ENCODE results near the gene TAF6L. TPM values are rescaled to one million over a fixed set of nuclear protein-coding genes. Genes with fewer than 3 reads are reported as not detected.

TAF6L gene
- polyA plus RNA-seq, 1 donor (not counting 4 experiments of a cell fraction or from before 2014, with no cell fraction given), result 14.7 TPM

DNA sequence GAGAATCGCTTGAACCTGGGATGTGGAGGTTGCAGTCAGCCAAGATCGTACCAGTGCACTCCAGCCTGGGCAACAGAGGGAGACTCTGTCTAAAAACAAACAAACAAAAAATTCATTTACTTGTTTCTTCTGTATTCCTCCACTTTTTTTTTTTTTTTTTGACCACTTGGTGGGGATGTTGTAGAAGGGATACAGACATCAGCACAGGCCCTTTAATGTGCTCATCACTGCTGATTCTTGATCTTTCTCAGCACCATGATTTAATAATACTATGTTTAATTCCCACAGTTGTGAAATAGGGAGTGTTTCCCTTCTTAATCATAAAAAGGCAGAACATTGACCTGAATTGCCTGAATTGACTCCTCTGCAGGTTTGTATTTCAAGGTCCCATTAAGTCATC lies 38.4 kb upstream of the TAF6L start:
- Histone ChIP-seq H3K27me3 (ENCODE audit: control insufficient read depth, extremely low read depth, insufficient read depth, low read length) (no peaks in the 10 kb centered on the region), H3K9me1 (ENCODE audit: control insufficient read depth, extremely low read depth, insufficient read depth, low read length) (no peaks in the 10 kb centered on the region), H3K4me1 (ENCODE audit: control insufficient read depth, extremely low read depth, insufficient read depth, low read length) (peaks cover 14% of the 10 kb centered on the region), H3K79me2 (ENCODE audit: control insufficient read depth, insufficient read depth, low read length) (peaks cover 38% of the 10 kb centered on the region), H3K4me2 (ENCODE audit: control insufficient read depth, extremely low read depth, insufficient read depth, low read depth, low read length) (no peak overlapping the region), H3K27ac (ENCODE audit: control insufficient read depth, insufficient read depth, low read length) (no peak overlapping the region), H3K4me3 (ENCODE audit: control insufficient read depth in 2 of 3, extremely low read depth in 1 of 3, insufficient read depth in 2 of 3, low read depth in 1 of 3, low read length in 3 of 3) (no peak overlapping the region), H3K9ac (ENCODE audit: control insufficient read depth, extremely low read depth, insufficient read depth, low read length) (no peak overlapping the region), H4K20me1 (ENCODE audit: control insufficient read depth, extremely low read depth, insufficient read depth, low read length) (no peaks in the 10 kb centered on the region), H2AFZ (ENCODE audit: control insufficient read depth, low read length) (no peak overlapping the region), H3K36me3 (ENCODE audit: control insufficient read depth in 2 of 2, extremely low read depth in 1 of 2, insufficient read depth in 2 of 2, low read length in 2 of 2) (peaks cover 8 to 9% of the 10 kb centered on the region in 2 experiments), H3K9me3 (ENCODE audit: control insufficient read depth, low read depth, low read length) (no peaks in the 10 kb centered on the region)
- DNase-seq (ENCODE audit: low read depth, low spot score), result no peak
- dilution Hi-C loops (cut with MboI; ENCODE audit: extremely low pct_ligation_motif_present, low sequenced_read_pairs), result no loop called here
- no peak for TF ChIP-seq EZH2 (IDR thresholded peaks at IDR 0.05; ENCODE audit: low read length)
- TF ChIP-seq CTCF (optimal IDR thresholded peaks at IDR 0.05 in 1 of 3, IDR thresholded peaks at IDR 0.05 in 1 of 3, conservative IDR thresholded peaks at IDR 0.05 in 1 of 3; ENCODE audit: extremely low read depth in 1 of 3, insufficient read depth in 2 of 3, low read length in 3 of 3), result peak in 1 of 3 experiments; percentile 9
- no peak for FAIRE-seq

- Histone ChIP-seq H3K9me1 (ENCODE audit: control insufficient read depth, extremely low read depth, insufficient read depth, low read length) (no peaks in the 10 kb centered on the region), H3K4me2 (ENCODE audit: control insufficient read depth, extremely low read depth, insufficient read depth, low read depth, low read length) (no peak overlapping the region), H3K27ac (ENCODE audit: control insufficient read depth, insufficient read depth, low read length) (no peak overlapping the region), H4K20me1 (ENCODE audit: control insufficient read depth, extremely low read depth, insufficient read depth, low read length) (no peaks in the 10 kb centered on the region), H3K36me3 (ENCODE audit: control insufficient read depth in 2 of 2, extremely low read depth in 1 of 2, insufficient read depth in 2 of 2, low read length in 2 of 2) (peaks cover 7 to 14% of the 10 kb centered on the region in 2 experiments), H3K79me2 (ENCODE audit: control insufficient read depth, insufficient read depth, low read length) (peaks cover 9% of the 10 kb centered on the region), H3K9ac (ENCODE audit: control insufficient read depth, extremely low read depth, insufficient read depth, low read length) (no peak overlapping the region), H3K4me1 (ENCODE audit: control insufficient read depth, extremely low read depth, insufficient read depth, low read length) (no peaks in the 10 kb centered on the region), H3K9me3 (ENCODE audit: control insufficient read depth, low read depth, low read length) (no peaks in the 10 kb centered on the region), H3K27me3 (ENCODE audit: control insufficient read depth, extremely low read depth, insufficient read depth, low read length) (no peaks in the 10 kb centered on the region), H2AFZ (ENCODE audit: control insufficient read depth, low read length) (no peak overlapping the region), H3K4me3 (ENCODE audit: control insufficient read depth in 2 of 3, extremely low read depth in 1 of 3, insufficient read depth in 2 of 3, low read depth in 1 of 3, low read length in 3 of 3) (no peak overlapping the region)
- dilution Hi-C loops (cut with MboI; ENCODE audit: extremely low pct_ligation_motif_present, low sequenced_read_pairs), result no loop called here
- DNase-seq (ENCODE audit: low read depth, low spot score) (no peak), FAIRE-seq (no peak)
- TF ChIP-seq EZH2 (IDR thresholded peaks at IDR 0.05; ENCODE audit: low read length) (no peak), CTCF (optimal IDR thresholded peaks at IDR 0.05 in 1 of 3, IDR thresholded peaks at IDR 0.05 in 1 of 3, conservative IDR thresholded peaks at IDR 0.05 in 1 of 3; ENCODE audit: extremely low read depth in 1 of 3, insufficient read depth in 2 of 3, low read length in 3 of 3) (no peak)
These were observed 34.0 kb upstream of the TAF6L start for GRCh38 chr11:62737196-62737595.

Measured in keratinocyte (primary cell).